H1 (cell line): ENCODE measurements around the gene RIN2. TPM values are rescaled to one million over a fixed set of nuclear protein-coding genes. Genes with fewer than 3 reads are reported as not detected.

Experiments used
- CTCF ChIA-PET: fragments of 300-600 bp; sonication (Branson Sonifier 250); formaldehyde crosslinking; loops from one replicate; lab custom pipeline; 2021; ENCODE audit not compliant: partially characterized antibody; lab: Charles Lee
- POLR2A ChIA-PET: fragments of 300-600 bp; sonication (Branson Sonifier 250); formaldehyde crosslinking; loops from one replicate; lab custom pipeline; 2021; ENCODE audit warnings: inconsistent platforms; ENCODE audit not compliant: partially characterized antibody; lab: Charles Lee
- DNase-seq, 2 experiments: peaks; one replicate each; pipeline versions ENCODE4 v3.0.0 to v3.0.0-alpha.2; 2010 to 2022; ENCODE audit warnings: low spot score in 2 of 2, low read depth in 1 of 2, mixed read lengths in 1 of 2
- FAIRE-seq: peaks from 2 replicates; lab custom pipeline; 2011; peaks lifted over from hg19 to GRCh38; lab: Jason Lieb, UNC
- H2AFZ ChIP-seq: 2 replicates; pipeline ENCODE4 v1.8.1; 2012; ENCODE audit warnings: low read length, inconsistent platforms
- H2AK5ac ChIP-seq: 2 replicates; pipeline ENCODE4 v1.6.1; 2013; ENCODE audit warnings: low read depth, low read length
- H2BK120ac ChIP-seq: replicated peaks from 2 replicates; pipeline ENCODE3; 2013; ENCODE audit warnings: low read depth, low read length, inconsistent platforms
- H2BK12ac ChIP-seq: 2 replicates; pipeline ENCODE4 v1.6.1; 2013; ENCODE audit warnings: low read depth, low read length
- H2BK15ac ChIP-seq: 2 replicates; pipeline ENCODE4 v1.6.1; 2013; ENCODE audit warnings: low read length
- H2BK20ac ChIP-seq: 2 replicates; pipeline ENCODE4 v1.6.1; 2013; ENCODE audit warnings: low read length
- H2BK5ac ChIP-seq: 2 replicates; pipeline ENCODE4 v1.6.1; 2013; ENCODE audit warnings: low read depth, low read length
- H3K14ac ChIP-seq: 2 replicates; pipeline ENCODE4 v1.6.1; 2013; ENCODE audit warnings: inconsistent platforms; ENCODE audit not compliant: insufficient read length
- H3K18ac ChIP-seq: 2 replicates; pipeline ENCODE4 v1.6.1; 2013; ENCODE audit warnings: low read length; ENCODE audit errors: extremely low read depth
- H3K23ac ChIP-seq: 2 replicates; pipeline ENCODE4 v1.6.1; 2013; ENCODE audit warnings: inconsistent platforms; ENCODE audit not compliant: insufficient read length
- H3K23me2 ChIP-seq: 2 replicates; pipeline ENCODE4 v1.6.1; 2013; ENCODE audit warnings: low read depth, low read length
- H3K27ac ChIP-seq: 2 replicates; pipeline ENCODE4 v1.6.1; 2011; ENCODE audit warnings: low read depth, low read length, inconsistent platforms
- H3K27me3 ChIP-seq, 4 experiments: replicated peaks in 1 of 4; 1 replicate in 1 of 4; 2 replicates in 3 of 4; pipeline versions ENCODE4 v1.6.1 to v1.8.1; 2011 to 2013; ENCODE audit warnings: low read length in 3 of 4, mild to moderate bottlenecking in 3 of 4, inconsistent platforms in 2 of 4, mixed read lengths in 2 of 4, moderate library complexity in 1 of 4; ENCODE audit not compliant: control insufficient read depth in 3 of 4, insufficient read depth in 3 of 4; ENCODE audit errors: extremely low read depth in 1 of 4
- H3K36me3 ChIP-seq, 4 experiments: 2 replicates each; pipeline versions ENCODE4 v1.6.1 to v1.8.1; 2011 to 2013; ENCODE audit warnings: mild to moderate bottlenecking in 4 of 4, low read length in 3 of 4, moderate library complexity in 2 of 4, control low read depth in 1 of 4, inconsistent platforms in 1 of 4; ENCODE audit not compliant: insufficient read depth in 4 of 4, control insufficient read depth in 2 of 4
- H3K4ac ChIP-seq: replicated peaks from 2 replicates; pipeline ENCODE3; 2013; ENCODE audit warnings: low read length, low read depth, mixed read lengths, inconsistent platforms; ENCODE audit not compliant: insufficient read length
- H3K4me1 ChIP-seq, 4 experiments: replicated peaks in 1 of 4; 1 replicate in 1 of 4; 2 replicates in 3 of 4; pipeline versions ENCODE4 v1.6.1 to v1.8.1; 2011 to 2013; ENCODE audit warnings: low read length in 3 of 4, inconsistent platforms in 2 of 4, mixed read lengths in 1 of 4; ENCODE audit not compliant: insufficient read depth in 4 of 4, control insufficient read depth in 3 of 4
- H3K4me2 ChIP-seq, 2 experiments: 2 replicates each; pipeline versions ENCODE4 v1.6.1 to v1.8.1; 2011 to 2013; ENCODE audit warnings: low read depth in 2 of 2, low read length in 2 of 2, control low read depth in 1 of 2, inconsistent platforms in 1 of 2, mild to moderate bottlenecking in 1 of 2; ENCODE audit not compliant: insufficient read depth in 1 of 2
- H3K4me3 ChIP-seq, 4 experiments: fragments of 200-600, 300-600 bp in 1 of 4; sonication (generic), shearing (Covaris generic), sonication (Bioruptor Twin) in 1 of 4; 2 replicates each; pipeline versions ENCODE4 v1.5.1 to v1.8.1; 2011 to 2016; ENCODE audit warnings: low read length in 4 of 4, low read depth in 3 of 4, control low read depth in 2 of 4, inconsistent platforms in 2 of 4, mild to moderate bottlenecking in 2 of 4, mixed read lengths in 1 of 4, moderate library complexity in 1 of 4; ENCODE audit not compliant: insufficient read depth in 2 of 4; ENCODE audit errors: extremely low read depth in 1 of 4
- H3K56ac ChIP-seq: replicated peaks from 2 replicates; pipeline ENCODE3; 2013; ENCODE audit warnings: low read depth, mild to moderate bottlenecking, mixed read lengths, low read length, inconsistent platforms; ENCODE audit not compliant: insufficient read length
- H3K79me1 ChIP-seq: 2 replicates; pipeline ENCODE4 v1.6.1; 2013; ENCODE audit warnings: low read depth, low read length, control low read depth
- H3K79me2 ChIP-seq, 2 experiments: 2 replicates each; pipeline versions ENCODE4 v1.6.1 to v1.8.1; 2012 to 2013; ENCODE audit warnings: low read length in 2 of 2, mild to moderate bottlenecking in 2 of 2, inconsistent platforms in 1 of 2; ENCODE audit not compliant: insufficient read depth in 2 of 2, control insufficient read depth in 1 of 2
- H3K9ac ChIP-seq, 4 experiments: replicated peaks in 1 of 4; 1 replicate in 1 of 4; 2 replicates in 3 of 4; pipeline versions ENCODE4 v1.6.1 to v1.8.1; 2011 to 2013; ENCODE audit warnings: low read depth in 3 of 4, low read length in 3 of 4, control low read depth in 2 of 4, mild to moderate bottlenecking in 2 of 4, moderate library complexity in 2 of 4, inconsistent platforms in 1 of 4; ENCODE audit errors: extremely low read depth in 1 of 4
- H3K9me3 ChIP-seq, 2 experiments: 2 replicates each; pipeline versions ENCODE4 v1.6.1 to v1.8.1; 2012 to 2013; ENCODE audit warnings: mild to moderate bottlenecking in 2 of 2, moderate library complexity in 2 of 2, control low read depth in 1 of 2, inconsistent platforms in 1 of 2, low read depth in 1 of 2, low read length in 1 of 2, mixed read lengths in 1 of 2; ENCODE audit not compliant: insufficient read depth in 2 of 2
- H4K20me1 ChIP-seq, 2 experiments: replicated peaks in 1 of 2; 2 replicates each; pipeline versions ENCODE3 to v1.8.1; 2011 to 2013; ENCODE audit warnings: inconsistent platforms in 2 of 2, low read length in 2 of 2, mild to moderate bottlenecking in 1 of 2; ENCODE audit not compliant: insufficient read depth in 2 of 2, control insufficient read depth in 1 of 2
- H4K5ac ChIP-seq: 2 replicates; pipeline ENCODE4 v1.6.1; 2013; ENCODE audit warnings: low read length, low read depth, mixed read lengths, inconsistent platforms; ENCODE audit not compliant: insufficient read length
- H4K8ac ChIP-seq: 2 replicates; pipeline ENCODE4 v1.8.0; 2013; ENCODE audit warnings: mild to moderate bottlenecking, moderate library complexity, low read length, inconsistent platforms; ENCODE audit not compliant: insufficient read depth; ENCODE audit errors: extremely low read depth
- H4K91ac ChIP-seq: replicated peaks from 2 replicates; pipeline ENCODE3; 2013; ENCODE audit warnings: low read length, mixed read lengths, inconsistent platforms; ENCODE audit not compliant: insufficient read length
- EZH2 ChIP-seq: fragments of 200-600 bp; sonication (generic); IDR thresholded peaks from 2 replicates; pipeline ENCODE4 v1.7.1; 2012; ENCODE audit warnings: low read depth, mild to moderate bottlenecking, moderate library complexity, low read length, inconsistent platforms; ENCODE audit not compliant: severe bottlenecking
- NANOG ChIP-seq: IDR thresholded peaks from 2 replicates; pipeline ENCODE4 v1.6.1; 2011; ENCODE audit warnings: low read length, low read depth, mild to moderate bottlenecking, inconsistent platforms; ENCODE audit not compliant: insufficient read depth, poor library complexity, severe bottlenecking
- NRF1 ChIP-seq: IDR thresholded peaks from 2 replicates; pipeline ENCODE4 v1.6.1; 2011; ENCODE audit warnings: mild to moderate bottlenecking, low read depth, low read length, improper control_type of control experiment
- POU5F1 ChIP-seq: IDR thresholded peaks from 2 replicates; pipeline ENCODE4 v1.6.1; 2011; ENCODE audit warnings: low read depth, mild to moderate bottlenecking, low read length, moderate library complexity
- RFX5 ChIP-seq: IDR thresholded peaks from 2 replicates; pipeline ENCODE4 v1.6.1; 2011; ENCODE audit warnings: low read depth, low read length, improper control_type of control experiment, borderline replicate concordance
- RNF2 ChIP-seq: fragments of 200-900, 300-1000 bp; sonication (generic); IDR thresholded peaks from 2 replicates; pipeline ENCODE4 v1.7.1; 2016; ENCODE audit warnings: borderline replicate concordance, low read depth, mild to moderate bottlenecking, antibody characterized with exemption, low read length; ENCODE audit not compliant: poor library complexity, severe bottlenecking; ENCODE audit errors: missing control alignments
- SUZ12 ChIP-seq: fragments of 200-600 bp; sonication (generic); IDR thresholded peaks from 2 replicates; pipeline ENCODE4 v1.6.1; 2012; ENCODE audit warnings: mild to moderate bottlenecking, inconsistent platforms, low read length, moderate library complexity, mixed read lengths
- WGBS, 2 experiments: shearing (Covaris generic) in 1 of 2; methylation state at CpG; one replicate each; pipeline versions ENCODE4 v1.1.6 to v1.1.7; 2013 to 2015; ENCODE audit warnings: low lambda C conversion rate in 2 of 2, mixed read lengths in 2 of 2, inconsistent platforms in 1 of 2, low coverage in 1 of 2, missing lambda C conversion rate in 1 of 2; ENCODE audit not compliant: insufficient replicate concordance in 2 of 2, insufficient coverage in 1 of 2, insufficient read length in 1 of 2; ENCODE audit errors: extremely low coverage in 1 of 2, missing lambda C conversion rate in 1 of 2; 5-methylcytosine and 5-hydroxymethylcytosine counted together
- polyA plus RNA-seq, 7 experiments: library from polyadenylated mRNA; depleted of rRNA in 3 of 7; stranded (reverse) in 5 of 7; unstranded in 2 of 7; fragments of >200 nt in 5 of 7; fragments of 200-250 nt in 2 of 7; gene quantifications; 1 replicate in 5 of 7; 2 replicates in 1 of 7; 4 replicates in 1 of 7; pipeline versions ENCODE4 v1.2.1 to v1.2.3, GENCODE V29; 2011 to 2013; ENCODE audit warnings: missing spikeins in 2 of 7, mixed read lengths in 2 of 7
- total RNA-seq: library from RNA; stranded (reverse); fragmentation: NEBNext Ultra II Directional; extraction: Animal tissue kit (Norgen Biotek cat#: 25700); gene quantifications from 2 replicates; pipeline ENCODE4 v1.2.1, GENCODE V29; 2021
- TF ChIP-seq, protein P1 (sequence below): IDR thresholded peaks from 2 replicates; pipeline ENCODE4 v1.6.1; 2012; ENCODE audit warnings: inconsistent platforms

RIN2 gene
- total and polyA plus RNA-seq, 2 of the 8 experiments (the other 6 are each of a cell fraction or from before 2014, with no cell fraction given), result 0.20 to 1.3 TPM

DNA sequence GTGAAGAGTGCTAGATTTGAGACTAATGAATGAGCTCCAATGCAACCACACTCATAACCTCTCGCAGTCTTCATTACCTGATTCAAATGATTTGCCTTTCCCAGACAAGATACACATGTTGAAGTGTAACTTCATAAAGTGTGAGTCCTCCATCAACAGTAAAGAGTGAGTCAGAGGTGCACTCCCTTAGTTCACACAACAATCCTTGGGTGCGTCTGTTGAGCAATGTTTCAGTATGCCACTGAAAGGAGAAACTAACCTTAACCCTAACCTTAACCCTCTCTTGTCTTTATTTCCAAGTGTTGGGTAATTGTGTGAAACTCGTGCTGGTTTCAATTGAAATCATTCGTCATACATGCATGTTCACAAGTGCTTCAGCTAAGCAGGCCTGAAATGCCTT lies 21.0 kb upstream of the RIN2 start:
- no peak overlapping the region for H2BK120ac ChIP-seq
- H4K5ac ChIP-seq, result no peak overlapping the region
- H3K79me1 ChIP-seq, result no peaks in the 10 kb centered on the region
- H3K4me2 ChIP-seq, result no peak overlapping the region
- H3K9ac ChIP-seq, result no peak overlapping the region
- no peak overlapping the region for H2AFZ ChIP-seq
- H2AK5ac ChIP-seq, result no peak overlapping the region
- no peak overlapping the region for H4K8ac ChIP-seq
- H3K4ac ChIP-seq, result no peak overlapping the region
- H3K4me3 ChIP-seq, result no peak overlapping the region
- H2BK5ac ChIP-seq, result no peak overlapping the region
- no peaks in the 10 kb centered on the region for H3K23me2 ChIP-seq
- H4K91ac ChIP-seq, result no peak overlapping the region
- H2BK12ac ChIP-seq, result no peak overlapping the region
- ChIA-PET POLR2A (no interaction called here), CTCF (interaction anchor here (1.2 kb wide), 1 partner anchor 50 kb away, joined by 3 read pairs; no protein-coding TSS in a partner anchor)
- no peaks in the 10 kb centered on the region for H4K20me1 ChIP-seq
- no peaks in the 10 kb centered on the region; a peak in 1 of 7 replicates for H3K27me3 ChIP-seq
- no peaks in the 10 kb centered on the region for H3K79me2 ChIP-seq
- H3K18ac ChIP-seq, result no peak overlapping the region
- no peaks in the 10 kb centered on the region for H3K9me3 ChIP-seq
- H3K56ac ChIP-seq, result no peak overlapping the region
- H3K14ac ChIP-seq, result no peak overlapping the region
- H2BK15ac ChIP-seq, result no peak overlapping the region
- no peak overlapping the region for H2BK20ac ChIP-seq
- no peak overlapping the region for H3K27ac ChIP-seq
- WGBS, 2 experiments, result 94% methylated on average over 4 of the region's 4 CpGs; no CpG with 5 or more reads in 1 of the 2 experiments
- no peaks in the 10 kb centered on the region for H3K36me3 ChIP-seq
- no peak for DNase-seq
- no peak for FAIRE-seq
- no peaks in the 10 kb centered on the region for H3K4me1 ChIP-seq
- H3K23ac ChIP-seq, result no peak overlapping the region
- TF ChIP-seq RFX5, result no peak
- TF ChIP-seq POU5F1, result no peak
- TF ChIP-seq EZH2, result no peak
- no peak for TF ChIP-seq SUZ12
- TF ChIP-seq, protein P1, sequence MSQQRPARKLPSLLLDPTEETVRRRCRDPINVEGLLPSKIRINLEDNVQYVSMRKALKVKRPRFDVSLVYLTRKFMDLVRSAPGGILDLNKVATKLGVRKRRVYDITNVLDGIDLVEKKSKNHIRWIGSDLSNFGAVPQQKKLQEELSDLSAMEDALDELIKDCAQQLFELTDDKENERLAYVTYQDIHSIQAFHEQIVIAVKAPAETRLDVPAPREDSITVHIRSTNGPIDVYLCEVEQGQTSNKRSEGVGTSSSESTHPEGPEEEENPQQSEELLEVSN, result no peak
- no peak for TF ChIP-seq NANOG
- TF ChIP-seq NRF1, result no peak
- no peak for TF ChIP-seq RNF2
